Measurements from ENCODE around the gene ALDH2. TPM values are rescaled to one million over a fixed set of nuclear protein-coding genes. Genes with fewer than 3 reads are reported as not detected.
"Not testable (repeated sequence)": the region's sequence is repeated elsewhere in the genome, so short reads cannot be mapped to it uniquely, and the experiment has no call there.

Gene ALDH2
- total RNA-seq, 2 donors from 2014 or later = 76.6 to 91.4 TPM

GRCh38 chr12:111818340-111818739, 51.6 kb downstream of the ALDH2 start:
- no peaks in the 10 kb centered on the region for H3K27me3 ChIP-seq (ENCODE audit: control insufficient read depth, insufficient read depth, low read length, poor library complexity, severe bottlenecking)
- H3K4me1 ChIP-seq (ENCODE audit: control insufficient read depth, insufficient read depth, low read length) = no peaks in the 10 kb centered on the region
- no peak overlapping the region for H3K9ac ChIP-seq (ENCODE audit: extremely low read depth, low read length, poor library complexity, severe bottlenecking)
- no peak for DNase-seq
- H3K27ac Mint-ChIP-seq = no peak overlapping the region
- no peak overlapping the region for H3K4me3 ChIP-seq (ENCODE audit: low read length)
- H3K36me3 ChIP-seq (ENCODE audit: control insufficient read depth, insufficient read depth, low read length) = no peaks in the 10 kb centered on the region
- peaks cover 28% of the 10 kb centered on the region for H3K9me3 Mint-ChIP-seq
- TF ChIP-seq, protein P1, sequence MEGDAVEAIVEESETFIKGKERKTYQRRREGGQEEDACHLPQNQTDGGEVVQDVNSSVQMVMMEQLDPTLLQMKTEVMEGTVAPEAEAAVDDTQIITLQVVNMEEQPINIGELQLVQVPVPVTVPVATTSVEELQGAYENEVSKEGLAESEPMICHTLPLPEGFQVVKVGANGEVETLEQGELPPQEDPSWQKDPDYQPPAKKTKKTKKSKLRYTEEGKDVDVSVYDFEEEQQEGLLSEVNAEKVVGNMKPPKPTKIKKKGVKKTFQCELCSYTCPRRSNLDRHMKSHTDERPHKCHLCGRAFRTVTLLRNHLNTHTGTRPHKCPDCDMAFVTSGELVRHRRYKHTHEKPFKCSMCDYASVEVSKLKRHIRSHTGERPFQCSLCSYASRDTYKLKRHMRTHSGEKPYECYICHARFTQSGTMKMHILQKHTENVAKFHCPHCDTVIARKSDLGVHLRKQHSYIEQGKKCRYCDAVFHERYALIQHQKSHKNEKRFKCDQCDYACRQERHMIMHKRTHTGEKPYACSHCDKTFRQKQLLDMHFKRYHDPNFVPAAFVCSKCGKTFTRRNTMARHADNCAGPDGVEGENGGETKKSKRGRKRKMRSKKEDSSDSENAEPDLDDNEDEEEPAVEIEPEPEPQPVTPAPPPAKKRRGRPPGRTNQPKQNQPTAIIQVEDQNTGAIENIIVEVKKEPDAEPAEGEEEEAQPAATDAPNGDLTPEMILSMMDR (conservative IDR thresholded peaks at IDR 0.05) = no peak
- no peaks in the 10 kb centered on the region for H3K27me3 Mint-ChIP-seq (ENCODE audit: insufficient read depth)
- H3K36me3 Mint-ChIP-seq (ENCODE audit: low read depth) = peaks cover 3% of the 10 kb centered on the region
- H3K4me3 Mint-ChIP-seq = no peak overlapping the region
- no peak overlapping the region for H3K27ac ChIP-seq (ENCODE audit: low read depth, low read length)
- no peaks in the 10 kb centered on the region for H3K4me1 Mint-ChIP-seq
- WGBS, 2 experiments (ENCODE audit: insufficient coverage in 1 of 2, insufficient read length in 1 of 2) = 89 to 95% methylated on average over 8 of the region's 8 CpGs
- H3K9me3 ChIP-seq (ENCODE audit: control insufficient read depth, low read length) = peaks cover 10% of the 10 kb centered on the region

- Histone ChIP-seq H3K9ac (ENCODE audit: extremely low read depth, low read length, poor library complexity, severe bottlenecking) (no peak overlapping the region), H3K4me3 (ENCODE audit: low read length) (no peak overlapping the region), H3K27me3 (ENCODE audit: control insufficient read depth, insufficient read depth, low read length, poor library complexity, severe bottlenecking) (no peaks in the 10 kb centered on the region), H3K4me1 (ENCODE audit: control insufficient read depth, insufficient read depth, low read length) (no peaks in the 10 kb centered on the region), H3K9me3 (ENCODE audit: control insufficient read depth, low read length) (peaks cover 10% of the 10 kb centered on the region), H3K27ac (ENCODE audit: low read depth, low read length) (no peak overlapping the region), H3K36me3 (ENCODE audit: control insufficient read depth, insufficient read depth, low read length) (no peaks in the 10 kb centered on the region)
- DNase-seq = no peak
- H3K9me3 Mint-ChIP-seq = peaks cover 25% of the 10 kb centered on the region
- no peaks in the 10 kb centered on the region for H3K36me3 Mint-ChIP-seq (ENCODE audit: low read depth)
- no peak overlapping the region for H3K27ac Mint-ChIP-seq
- 89 to 96% methylated on average over 4 to 6 of the region's 6 CpGs for WGBS, 2 experiments (ENCODE audit: insufficient coverage in 1 of 2, insufficient read length in 1 of 2)
- TF ChIP-seq, protein P1 (conservative IDR thresholded peaks at IDR 0.05) = no peak
- no peak overlapping the region for H3K4me3 Mint-ChIP-seq
- no peaks in the 10 kb centered on the region for H3K4me1 Mint-ChIP-seq
- no peaks in the 10 kb centered on the region for H3K27me3 Mint-ChIP-seq (ENCODE audit: insufficient read depth)
Observed at GRCh38 chr12:111819191-111820158, 52.7 kb downstream of the ALDH2 start.

DNA sequence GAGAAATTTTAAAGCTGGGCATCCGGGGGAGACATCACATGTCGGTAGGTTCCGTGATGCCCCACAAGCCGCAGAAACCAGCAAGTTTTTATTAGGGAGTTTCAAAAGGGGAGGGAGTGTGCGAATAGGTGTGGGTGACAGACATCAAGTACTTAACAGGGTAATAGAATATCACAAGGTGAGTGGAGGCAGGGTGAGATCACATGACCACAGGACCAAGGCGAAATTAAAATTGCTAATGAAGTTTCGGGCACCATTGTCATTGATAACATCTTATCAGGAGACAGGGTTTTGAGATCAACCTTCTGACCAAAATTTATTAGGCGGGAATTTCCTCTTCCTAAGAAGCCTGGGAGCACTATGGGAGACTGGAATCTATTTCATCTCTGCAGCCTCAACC, 54.1 kb downstream of the ALDH2 start:
- H3K9ac ChIP-seq (ENCODE audit: extremely low read depth, low read length, poor library complexity, severe bottlenecking); H3K36me3 ChIP-seq (ENCODE audit: control insufficient read depth, insufficient read depth, low read length); H3K4me1 Mint-ChIP-seq; DNase-seq; H3K27ac Mint-ChIP-seq; H3K4me1 ChIP-seq (ENCODE audit: control insufficient read depth, insufficient read depth, low read length); H3K27me3 Mint-ChIP-seq (ENCODE audit: insufficient read depth); H3K36me3 Mint-ChIP-seq (ENCODE audit: low read depth); H3K4me3 Mint-ChIP-seq; H3K27ac ChIP-seq (ENCODE audit: low read depth, low read length); H3K27me3 ChIP-seq (ENCODE audit: control insufficient read depth, insufficient read depth, low read length, poor library complexity, severe bottlenecking); H3K9me3 ChIP-seq (ENCODE audit: control insufficient read depth, low read length); H3K4me3 ChIP-seq (ENCODE audit: low read length): not testable (repeated sequence)
- H3K9me3 Mint-ChIP-seq = peaks cover 26% of the 10 kb centered on the region
- 88 to 93% methylated on average over 8 of the region's 8 CpGs for WGBS, 2 experiments (ENCODE audit: insufficient coverage in 1 of 2, insufficient read length in 1 of 2)
